ENCODE results near the gene RPS6KB1. TPM values are rescaled to one million over a fixed set of nuclear protein-coding genes. Genes with fewer than 3 reads are reported as not detected.

The RPS6KB1 gene
- total and polyA plus RNA-seq, 9 of the 15 experiments (the other 6 are each of a cell fraction or from before 2014, with no cell fraction given), result 8.8 to 60.7 (median 35.1) TPM

DNA sequence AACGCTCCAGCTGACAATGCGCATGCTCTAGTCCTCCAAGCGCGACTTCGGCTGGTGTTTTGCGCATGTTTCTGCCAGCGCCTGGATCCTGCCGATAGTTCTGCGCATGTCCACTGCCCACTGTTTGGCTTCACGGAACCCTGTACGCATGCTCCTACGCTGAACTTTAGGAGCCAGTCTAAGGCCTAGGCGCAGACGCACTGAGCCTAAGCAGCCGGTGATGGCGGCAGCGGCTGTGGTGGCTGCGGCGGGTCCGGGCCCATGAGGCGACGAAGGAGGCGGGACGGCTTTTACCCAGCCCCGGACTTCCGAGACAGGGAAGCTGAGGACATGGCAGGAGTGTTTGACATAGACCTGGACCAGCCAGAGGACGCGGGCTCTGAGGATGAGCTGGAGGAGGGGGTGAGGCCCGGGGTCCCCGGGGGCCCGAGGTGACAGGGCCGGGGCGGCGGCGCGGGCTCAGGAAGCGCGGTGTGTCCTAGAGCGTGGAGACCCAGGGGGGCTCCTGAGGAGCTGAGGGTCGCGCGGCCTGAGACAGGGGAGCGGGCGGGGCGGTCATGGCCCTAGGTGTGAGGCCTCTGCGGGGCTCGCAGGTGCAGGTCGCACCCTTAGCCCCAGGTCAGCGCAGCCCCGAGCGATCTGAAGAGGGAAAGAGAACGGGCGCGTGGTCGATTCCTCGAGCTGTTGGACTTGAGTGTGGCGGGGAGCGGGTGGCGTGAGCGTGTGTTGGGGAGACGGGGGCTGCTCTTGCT lies at the start of gene RPS6KB1, which contains the start of gene TUBD1 (continued):
- TF ChIP-seq, protein P1, sequence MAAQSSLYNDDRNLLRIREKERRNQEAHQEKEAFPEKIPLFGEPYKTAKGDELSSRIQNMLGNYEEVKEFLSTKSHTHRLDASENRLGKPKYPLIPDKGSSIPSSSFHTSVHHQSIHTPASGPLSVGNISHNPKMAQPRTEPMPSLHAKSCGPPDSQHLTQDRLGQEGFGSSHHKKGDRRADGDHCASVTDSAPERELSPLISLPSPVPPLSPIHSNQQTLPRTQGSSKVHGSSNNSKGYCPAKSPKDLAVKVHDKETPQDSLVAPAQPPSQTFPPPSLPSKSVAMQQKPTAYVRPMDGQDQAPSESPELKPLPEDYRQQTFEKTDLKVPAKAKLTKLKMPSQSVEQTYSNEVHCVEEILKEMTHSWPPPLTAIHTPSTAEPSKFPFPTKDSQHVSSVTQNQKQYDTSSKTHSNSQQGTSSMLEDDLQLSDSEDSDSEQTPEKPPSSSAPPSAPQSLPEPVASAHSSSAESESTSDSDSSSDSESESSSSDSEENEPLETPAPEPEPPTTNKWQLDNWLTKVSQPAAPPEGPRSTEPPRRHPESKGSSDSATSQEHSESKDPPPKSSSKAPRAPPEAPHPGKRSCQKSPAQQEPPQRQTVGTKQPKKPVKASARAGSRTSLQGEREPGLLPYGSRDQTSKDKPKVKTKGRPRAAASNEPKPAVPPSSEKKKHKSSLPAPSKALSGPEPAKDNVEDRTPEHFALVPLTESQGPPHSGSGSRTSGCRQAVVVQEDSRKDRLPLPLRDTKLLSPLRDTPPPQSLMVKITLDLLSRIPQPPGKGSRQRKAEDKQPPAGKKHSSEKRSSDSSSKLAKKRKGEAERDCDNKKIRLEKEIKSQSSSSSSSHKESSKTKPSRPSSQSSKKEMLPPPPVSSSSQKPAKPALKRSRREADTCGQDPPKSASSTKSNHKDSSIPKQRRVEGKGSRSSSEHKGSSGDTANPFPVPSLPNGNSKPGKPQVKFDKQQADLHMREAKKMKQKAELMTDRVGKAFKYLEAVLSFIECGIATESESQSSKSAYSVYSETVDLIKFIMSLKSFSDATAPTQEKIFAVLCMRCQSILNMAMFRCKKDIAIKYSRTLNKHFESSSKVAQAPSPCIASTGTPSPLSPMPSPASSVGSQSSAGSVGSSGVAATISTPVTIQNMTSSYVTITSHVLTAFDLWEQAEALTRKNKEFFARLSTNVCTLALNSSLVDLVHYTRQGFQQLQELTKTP (IDR thresholded peaks at IDR 0.05; ENCODE audit: low read depth in 1 of 2, partially characterized antibody in 2 of 2), result no peak
- no peak for TF ChIP-seq ZSCAN29 (IDR thresholded peaks at IDR 0.05)
- TF ChIP-seq, protein P2, sequence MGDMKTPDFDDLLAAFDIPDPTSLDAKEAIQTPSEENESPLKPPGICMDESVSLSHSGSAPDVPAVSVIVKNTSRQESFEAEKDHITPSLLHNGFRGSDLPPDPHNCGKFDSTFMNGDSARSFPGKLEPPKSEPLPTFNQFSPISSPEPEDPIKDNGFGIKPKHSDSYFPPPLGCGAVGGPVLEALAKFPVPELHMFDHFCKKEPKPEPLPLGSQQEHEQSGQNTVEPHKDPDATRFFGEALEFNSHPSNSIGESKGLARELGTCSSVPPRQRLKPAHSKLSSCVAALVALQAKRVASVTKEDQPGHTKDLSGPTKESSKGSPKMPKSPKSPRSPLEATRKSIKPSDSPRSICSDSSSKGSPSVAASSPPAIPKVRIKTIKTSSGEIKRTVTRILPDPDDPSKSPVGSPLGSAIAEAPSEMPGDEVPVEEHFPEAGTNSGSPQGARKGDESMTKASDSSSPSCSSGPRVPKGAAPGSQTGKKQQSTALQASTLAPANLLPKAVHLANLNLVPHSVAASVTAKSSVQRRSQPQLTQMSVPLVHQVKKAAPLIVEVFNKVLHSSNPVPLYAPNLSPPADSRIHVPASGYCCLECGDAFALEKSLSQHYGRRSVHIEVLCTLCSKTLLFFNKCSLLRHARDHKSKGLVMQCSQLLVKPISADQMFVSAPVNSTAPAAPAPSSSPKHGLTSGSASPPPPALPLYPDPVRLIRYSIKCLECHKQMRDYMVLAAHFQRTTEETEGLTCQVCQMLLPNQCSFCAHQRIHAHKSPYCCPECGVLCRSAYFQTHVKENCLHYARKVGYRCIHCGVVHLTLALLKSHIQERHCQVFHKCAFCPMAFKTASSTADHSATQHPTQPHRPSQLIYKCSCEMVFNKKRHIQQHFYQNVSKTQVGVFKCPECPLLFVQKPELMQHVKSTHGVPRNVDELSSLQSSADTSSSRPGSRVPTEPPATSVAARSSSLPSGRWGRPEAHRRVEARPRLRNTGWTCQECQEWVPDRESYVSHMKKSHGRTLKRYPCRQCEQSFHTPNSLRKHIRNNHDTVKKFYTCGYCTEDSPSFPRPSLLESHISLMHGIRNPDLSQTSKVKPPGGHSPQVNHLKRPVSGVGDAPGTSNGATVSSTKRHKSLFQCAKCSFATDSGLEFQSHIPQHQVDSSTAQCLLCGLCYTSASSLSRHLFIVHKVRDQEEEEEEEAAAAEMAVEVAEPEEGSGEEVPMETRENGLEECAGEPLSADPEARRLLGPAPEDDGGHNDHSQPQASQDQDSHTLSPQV (IDR thresholded peaks at IDR 0.05), result no peak
- TF ChIP-seq ZNF79 (CRISPR knock-in tag; IDR thresholded peaks at IDR 0.05; ENCODE audit: low read depth), result no peak
- TF ChIP-seq NRF1 (conservative IDR thresholded peaks at IDR 0.05 in 1 of 2, IDR thresholded peaks at IDR 0.05 in 1 of 2), result peak; percentile 100
- TF ChIP-seq TCF7 (IDR thresholded peaks at IDR 0.05; ENCODE audit: borderline replicate concordance), result no peak
- TF ChIP-seq ETV5 (CRISPR knock-in tag; IDR thresholded peaks at IDR 0.05; ENCODE audit: low read depth), result no peak
- no peak for TF ChIP-seq POLR3G (IDR thresholded peaks at IDR 0.05; ENCODE audit: extremely low read depth, insufficient read length, insufficient replicate concordance)
- no peak for TF ChIP-seq CBFA2T2 (conservative IDR thresholded peaks at IDR 0.05)
- peak; percentile 93 for TF ChIP-seq POU5F1 (IDR thresholded peaks at IDR 0.05; ENCODE audit: borderline replicate concordance, low read depth, low read length, partially characterized antibody)
- TF ChIP-seq ZZZ3 (IDR thresholded peaks at IDR 0.05), result no peak
- no peak for TF ChIP-seq RHOXF2B (CRISPR knock-in tag; conservative IDR thresholded peaks at IDR 0.05)
- TF ChIP-seq RBM15 (IDR thresholded peaks at IDR 0.05; ENCODE audit: insufficient read depth, low read length), result no peak
- no peak for TF ChIP-seq GATA2 (CRISPR knock-in tag; IDR thresholded peaks at IDR 0.05)
- TF ChIP-seq, protein P3, sequence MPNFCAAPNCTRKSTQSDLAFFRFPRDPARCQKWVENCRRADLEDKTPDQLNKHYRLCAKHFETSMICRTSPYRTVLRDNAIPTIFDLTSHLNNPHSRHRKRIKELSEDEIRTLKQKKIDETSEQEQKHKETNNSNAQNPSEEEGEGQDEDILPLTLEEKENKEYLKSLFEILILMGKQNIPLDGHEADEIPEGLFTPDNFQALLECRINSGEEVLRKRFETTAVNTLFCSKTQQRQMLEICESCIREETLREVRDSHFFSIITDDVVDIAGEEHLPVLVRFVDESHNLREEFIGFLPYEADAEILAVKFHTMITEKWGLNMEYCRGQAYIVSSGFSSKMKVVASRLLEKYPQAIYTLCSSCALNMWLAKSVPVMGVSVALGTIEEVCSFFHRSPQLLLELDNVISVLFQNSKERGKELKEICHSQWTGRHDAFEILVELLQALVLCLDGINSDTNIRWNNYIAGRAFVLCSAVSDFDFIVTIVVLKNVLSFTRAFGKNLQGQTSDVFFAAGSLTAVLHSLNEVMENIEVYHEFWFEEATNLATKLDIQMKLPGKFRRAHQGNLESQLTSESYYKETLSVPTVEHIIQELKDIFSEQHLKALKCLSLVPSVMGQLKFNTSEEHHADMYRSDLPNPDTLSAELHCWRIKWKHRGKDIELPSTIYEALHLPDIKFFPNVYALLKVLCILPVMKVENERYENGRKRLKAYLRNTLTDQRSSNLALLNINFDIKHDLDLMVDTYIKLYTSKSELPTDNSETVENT (CRISPR knock-in tag; IDR thresholded peaks at IDR 0.05), result peak; percentile 80
- TF ChIP-seq ZNF347 (CRISPR knock-in tag; IDR thresholded peaks at IDR 0.05; ENCODE audit: low read depth), result no peak
